Skin of body (tissue), 2 donors: ENCODE data around the gene GHR. TPM values are rescaled to one million over a fixed set of nuclear protein-coding genes. Genes with fewer than 3 reads are reported as not detected.

ENCODE experiments used
- DNase-seq: peaks from one replicate; lab custom pipeline; 2025; lab: John Stamatoyannopoulos, UW
- total RNA-seq: library from RNA; depleted of rRNA; stranded (reverse); fragments of >200 nt; gene quantifications from one replicate; pipeline ENCODE4 v1.2.3, GENCODE V29; 2014

Gene GHR
- total RNA-seq, 1 donor from 2014 or later: 25.4 TPM

DNA sequence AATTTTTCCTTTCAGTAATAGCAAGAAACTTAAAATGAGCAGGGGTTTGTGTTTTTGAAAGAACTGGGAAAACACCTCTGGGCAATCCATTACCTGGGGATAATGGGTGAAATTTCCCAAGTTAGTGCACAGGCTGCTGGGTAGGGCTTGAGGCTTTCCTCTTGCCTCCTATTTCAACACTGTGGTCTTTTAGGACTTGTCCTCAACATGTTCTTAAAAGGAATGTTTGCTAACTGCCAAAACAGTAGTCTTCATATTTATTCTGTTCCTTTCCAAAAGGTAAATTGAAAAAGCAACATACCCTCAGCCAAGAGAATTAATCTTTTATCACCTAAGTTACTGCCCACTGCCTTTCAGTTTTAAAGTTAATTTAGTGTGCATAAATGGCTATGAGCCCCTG, 175.1 kb downstream of the GHR start:
- DNase-seq: no peak

DNA sequence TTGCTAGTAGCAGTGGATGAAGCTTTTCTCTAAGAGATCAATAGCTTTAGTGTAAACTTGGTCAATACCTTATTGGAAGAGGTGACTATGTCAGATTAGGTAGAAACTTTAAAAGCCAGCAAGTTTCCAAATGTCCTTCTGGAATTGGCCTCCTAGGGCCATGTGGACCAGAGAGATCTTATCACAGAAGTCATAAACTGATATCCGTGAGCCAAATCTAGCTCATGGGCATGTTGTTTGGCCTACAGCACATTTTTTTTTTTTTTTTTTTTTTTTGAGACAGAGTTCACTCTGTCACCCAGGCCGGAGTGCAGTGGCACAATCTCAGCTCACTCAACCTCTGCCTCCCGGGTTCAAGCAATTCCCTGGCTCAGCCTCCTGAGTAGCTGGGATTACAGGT, 175.9 kb downstream of the GHR start:
- no peak for DNase-seq

DNA sequence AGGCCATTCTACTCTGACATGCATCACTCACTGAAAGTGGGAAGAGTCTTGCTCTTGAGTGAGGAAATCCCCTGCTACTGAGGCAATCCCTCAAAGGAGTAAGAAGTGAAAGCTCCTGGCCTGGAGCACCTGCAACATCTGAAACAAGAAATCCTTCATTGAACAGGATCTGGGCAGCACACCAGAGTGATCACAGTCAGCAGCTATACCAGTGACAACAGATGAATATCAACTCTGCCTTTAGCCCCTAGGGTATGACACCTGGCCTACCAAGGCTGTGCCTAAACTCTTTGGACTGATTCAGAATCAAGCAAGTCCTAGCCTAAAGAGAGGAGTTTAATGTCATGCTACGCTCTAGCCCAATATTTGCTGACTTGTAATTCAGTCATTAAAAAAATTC, 177.2 kb downstream of the GHR start:
- no peak for DNase-seq

DNA sequence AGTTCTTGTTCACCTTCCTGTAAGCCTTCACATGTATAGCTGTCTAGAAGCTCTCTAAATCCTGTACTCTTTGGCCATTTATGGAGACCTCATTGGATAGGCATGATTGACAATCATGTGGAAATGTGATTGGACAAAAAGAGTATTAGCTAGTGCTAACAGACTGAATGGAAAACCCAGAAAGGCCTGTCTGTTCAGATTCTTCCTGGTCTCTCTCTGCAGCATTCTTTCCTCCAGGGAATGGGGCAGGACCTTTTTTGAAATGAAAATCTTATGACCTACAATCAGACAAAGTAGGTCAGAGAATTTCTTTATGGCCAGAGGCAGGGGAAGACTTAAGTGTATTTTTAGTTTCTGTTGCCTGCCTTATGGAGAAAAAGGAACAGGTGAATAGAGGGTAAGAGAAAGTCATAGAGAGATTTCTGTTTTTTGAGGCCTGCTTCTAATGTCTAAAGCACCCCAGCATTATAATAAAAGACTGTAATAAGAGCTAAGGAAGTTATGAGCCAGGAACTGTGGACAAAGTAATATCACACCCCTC, 181.0 kb downstream of the GHR start:
- DNase-seq: no peak

DNA sequence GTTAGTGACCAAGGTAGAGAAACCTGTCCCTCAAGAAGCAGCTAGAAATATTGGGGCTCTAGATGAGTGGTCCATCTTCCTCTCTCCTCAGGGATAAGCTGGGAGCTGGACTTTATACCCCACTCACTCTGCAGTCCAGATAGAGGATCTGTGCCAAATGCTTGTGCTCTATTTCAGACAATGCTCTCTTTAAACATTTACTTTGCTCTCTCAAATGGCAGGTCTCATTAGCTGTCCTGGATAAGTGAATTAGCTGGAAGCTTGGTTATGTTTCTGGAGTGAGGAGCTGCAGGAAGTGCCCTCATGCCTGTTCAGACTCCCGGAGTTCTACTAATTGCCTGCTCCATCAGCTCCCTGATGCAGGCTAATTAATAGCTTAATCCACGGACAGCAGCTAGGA, 182.3 kb downstream of the GHR start:
- no peak for DNase-seq

DNA sequence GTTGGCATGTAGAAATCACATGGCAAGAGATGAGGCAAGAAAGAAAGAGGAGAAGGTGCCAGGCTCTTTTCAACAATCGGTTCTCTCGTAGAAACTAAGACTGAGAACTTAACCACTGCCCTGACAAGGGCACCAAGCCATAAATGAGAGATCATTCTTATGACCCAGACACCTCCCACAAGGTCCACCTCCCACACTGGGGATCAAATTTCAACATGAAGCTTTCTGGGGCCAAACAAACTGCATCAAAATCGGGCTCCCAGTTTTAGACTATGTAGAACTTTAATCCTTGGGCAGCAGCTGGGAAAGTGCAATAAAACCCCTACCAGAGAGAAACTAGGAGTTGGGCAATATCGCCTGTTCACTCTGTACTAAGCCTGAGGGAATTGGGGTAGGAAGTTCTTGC, 183.2 kb downstream of the GHR start:
- DNase-seq: no peak

DNA sequence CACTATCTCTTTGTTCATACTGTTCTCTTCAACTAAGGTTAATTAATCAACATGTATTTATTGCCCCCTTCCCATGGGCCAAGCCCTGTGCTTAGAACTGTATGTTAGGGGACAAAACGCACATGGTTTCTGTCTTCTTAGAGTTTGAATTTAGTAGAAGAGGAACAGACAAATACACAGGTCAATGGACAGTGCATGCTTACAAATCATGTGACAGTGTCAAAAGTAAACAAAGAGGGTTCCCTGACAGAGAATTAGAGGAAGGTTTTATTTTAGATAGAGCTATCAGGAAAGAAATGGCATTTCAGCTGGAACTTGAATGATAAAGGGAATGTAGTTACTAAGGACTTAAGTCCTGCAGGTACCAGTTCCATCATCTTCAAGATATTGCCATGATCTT, 188.2 kb downstream of the GHR start:
- no peak for DNase-seq

DNA sequence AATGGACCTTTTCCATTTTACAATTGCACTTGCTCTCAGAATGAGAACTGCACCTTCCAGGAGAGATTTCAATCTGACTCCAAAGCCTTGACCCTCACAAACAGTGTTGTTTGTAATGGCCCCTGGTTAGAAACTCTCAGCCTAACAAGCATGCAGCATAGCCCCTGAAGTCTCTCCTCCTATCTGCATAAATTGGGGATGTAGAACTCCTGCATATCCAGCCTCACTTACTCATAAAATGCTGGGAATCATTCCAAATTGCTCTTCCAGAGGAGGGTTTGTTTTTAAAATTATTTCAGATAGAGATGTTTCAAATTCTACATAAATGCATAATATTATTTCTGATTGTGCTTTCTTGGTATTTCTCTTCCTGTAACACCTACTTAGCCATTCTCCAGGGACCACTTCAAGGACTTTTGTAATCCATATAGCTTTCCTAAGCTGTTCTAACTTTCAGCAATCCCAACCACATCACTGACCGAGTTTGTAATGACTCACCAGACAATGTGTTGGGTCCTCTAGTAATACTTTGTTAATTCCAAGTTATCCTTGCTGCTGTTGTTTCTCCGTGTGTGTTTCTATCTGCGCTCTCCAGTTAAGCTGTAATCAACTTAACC, 189.6 kb downstream of the GHR start:
- DNase-seq: no peak

DNA sequence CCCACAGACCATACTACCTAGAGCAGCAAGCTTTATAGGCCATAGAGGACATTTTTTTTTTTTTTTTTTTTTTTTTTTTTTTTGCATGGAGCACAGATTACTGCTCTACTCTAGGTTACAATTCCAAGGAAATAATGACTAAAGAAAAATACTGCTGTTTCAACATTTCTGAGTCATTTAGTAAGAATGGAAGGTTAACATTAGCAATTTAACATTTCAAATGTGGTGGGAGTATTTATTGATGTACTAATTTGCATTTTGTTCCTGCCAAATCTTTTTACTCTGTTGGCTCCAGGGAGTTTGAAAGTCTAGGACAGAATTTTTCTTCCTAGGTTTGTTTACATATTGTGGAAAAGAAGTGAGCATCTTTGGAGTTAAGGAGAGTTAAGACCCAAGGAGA, 191.3 kb downstream of the GHR start:
- DNase-seq: no peak

DNA sequence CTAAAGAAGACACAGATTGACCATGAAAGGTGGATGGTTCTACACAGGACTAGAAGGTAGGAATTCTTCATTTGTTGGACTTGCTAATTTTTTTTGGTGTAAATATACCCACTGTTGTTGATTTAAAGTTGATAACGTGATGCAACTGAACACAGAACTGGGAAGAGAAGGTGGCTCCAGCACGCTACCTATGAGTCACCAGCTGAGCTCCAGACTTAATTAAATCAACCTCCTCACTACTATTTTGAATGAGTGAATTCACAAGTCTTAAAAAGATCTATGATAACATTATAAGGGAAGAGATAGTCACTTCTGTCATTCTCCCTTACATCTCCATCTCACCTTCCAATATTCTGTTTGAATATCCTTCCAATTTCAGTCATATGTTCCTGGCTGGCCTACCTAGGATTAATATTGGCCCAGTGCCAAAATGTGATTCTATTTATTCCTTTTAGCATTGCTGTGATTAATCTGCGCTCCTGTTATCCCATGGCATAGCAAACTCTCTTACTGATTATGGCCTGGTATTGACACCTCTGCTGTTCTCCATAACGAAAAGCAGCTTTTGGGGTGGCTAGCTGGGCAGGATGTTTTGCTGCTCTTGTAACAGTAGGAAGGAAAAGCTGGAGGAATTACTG, 197.5 kb downstream of the GHR start:
- no peak for DNase-seq

DNA sequence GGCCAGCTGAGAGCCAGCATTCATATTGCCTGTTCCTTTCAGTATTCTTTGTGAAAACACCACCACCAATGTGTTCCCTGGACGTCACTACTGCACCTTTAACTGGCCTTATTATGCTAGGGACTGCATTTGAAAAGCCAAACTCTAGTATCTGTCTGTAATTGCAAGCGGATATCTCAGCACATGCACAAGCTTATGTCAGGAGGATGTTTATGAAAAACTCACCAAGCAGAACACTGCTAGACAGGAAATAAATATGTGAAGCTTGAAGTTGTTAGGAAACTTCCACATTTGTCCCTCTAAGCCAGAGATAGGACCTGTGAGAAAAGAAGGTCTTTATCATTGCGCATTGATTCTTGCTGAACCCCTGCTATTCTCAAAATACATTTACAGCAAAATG, 198.0 kb downstream of the GHR start:
- DNase-seq: peak; percentile 2

DNA sequence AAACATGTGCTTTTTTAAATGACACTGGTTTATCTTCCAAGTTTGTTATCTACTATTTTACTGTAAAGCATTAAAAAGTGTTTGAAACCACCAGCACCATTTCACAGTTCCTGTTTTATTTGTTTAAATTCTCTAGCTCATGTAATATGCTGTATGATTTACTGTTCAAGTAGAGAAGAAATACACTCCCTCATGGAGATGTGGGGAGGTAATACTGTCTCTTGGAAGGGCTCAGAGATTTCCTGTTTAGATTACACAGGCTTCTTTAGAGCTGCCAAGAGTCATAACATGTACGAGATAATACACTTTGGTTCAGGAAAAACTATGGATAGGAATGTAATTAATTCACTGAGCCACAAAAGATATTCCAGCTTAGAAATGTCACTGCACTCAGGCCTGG, 198.4 kb downstream of the GHR start:
- no peak for DNase-seq

DNA sequence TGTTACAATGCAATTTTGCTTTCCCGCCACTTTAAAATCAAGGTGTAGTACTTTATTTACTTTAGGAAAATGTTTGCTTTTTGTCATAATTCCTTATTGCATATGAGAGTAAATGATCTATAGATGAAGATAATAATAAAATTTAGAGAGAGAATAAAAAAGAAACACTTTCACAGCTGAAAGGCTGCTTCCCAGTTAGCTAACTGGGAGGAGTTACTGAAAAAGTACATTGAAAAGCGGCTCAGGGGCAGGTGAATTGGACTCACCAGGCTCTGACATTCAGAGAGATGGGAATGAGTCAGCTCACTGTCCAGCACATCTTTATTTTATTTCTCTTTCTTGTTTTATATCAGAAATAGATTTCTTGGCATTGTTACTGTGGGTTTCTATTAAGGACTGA, 201.7 kb downstream of the GHR start:
- DNase-seq: no peak

DNA sequence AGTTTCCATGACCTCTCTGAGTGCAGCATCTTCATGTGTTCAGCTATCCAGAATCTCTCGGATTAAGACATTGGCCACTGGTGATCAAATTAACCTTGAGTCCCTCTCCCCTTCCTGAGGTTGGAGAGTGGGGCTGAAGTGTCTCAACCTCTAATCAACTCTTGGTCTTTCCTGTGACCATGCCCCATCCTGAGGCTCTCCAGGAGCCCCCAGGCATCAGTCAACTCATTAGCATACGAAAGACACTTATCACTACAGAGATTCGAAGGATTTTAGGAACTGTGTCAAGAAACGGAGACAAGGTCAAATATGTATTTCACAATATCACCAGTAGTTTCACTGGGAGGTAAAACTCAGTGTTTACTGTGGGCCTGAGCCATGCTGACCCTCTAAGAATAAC, 203.2 kb downstream of the GHR start:
- no peak for DNase-seq

DNA sequence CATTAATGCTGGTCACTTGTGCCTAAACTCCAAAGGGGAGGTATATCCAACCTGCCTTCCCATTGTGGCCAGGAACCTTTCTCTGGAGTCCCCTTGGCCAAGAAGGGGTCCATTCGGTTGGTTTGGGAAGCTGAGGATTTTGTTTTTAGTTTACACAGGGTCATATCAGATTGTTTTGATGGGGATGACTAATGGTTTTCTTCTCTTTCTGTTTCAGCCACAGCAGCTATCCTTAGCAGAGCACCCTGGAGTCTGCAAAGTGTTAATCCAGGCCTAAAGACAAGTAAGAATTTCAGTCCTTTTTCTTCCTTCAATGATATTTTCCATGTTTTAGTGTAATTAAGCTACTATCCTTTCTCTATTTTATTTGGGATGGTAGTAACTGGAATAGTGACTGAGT, 205.6 kb downstream of the GHR start:
- DNase-seq: no peak

DNA sequence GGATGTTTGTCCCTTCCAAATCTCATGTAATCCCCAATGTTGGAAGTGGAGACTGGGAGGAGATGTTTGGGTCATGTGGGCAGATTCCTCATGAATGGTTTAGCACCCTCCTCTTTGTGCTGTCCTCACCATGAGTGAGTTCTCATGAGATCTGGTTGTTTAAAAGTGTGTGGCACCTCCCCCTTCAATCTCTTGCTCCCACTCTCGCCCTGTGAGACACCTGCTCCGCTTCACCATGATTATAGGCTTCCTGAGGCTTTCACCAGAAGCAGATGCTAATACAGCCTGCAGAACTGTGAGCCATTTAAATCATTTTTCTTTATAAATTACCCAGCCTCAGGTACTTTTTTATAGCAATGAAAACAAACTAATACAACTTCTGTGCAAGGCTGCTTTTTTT, 206.0 kb downstream of the GHR start:
- DNase-seq: no peak

DNA sequence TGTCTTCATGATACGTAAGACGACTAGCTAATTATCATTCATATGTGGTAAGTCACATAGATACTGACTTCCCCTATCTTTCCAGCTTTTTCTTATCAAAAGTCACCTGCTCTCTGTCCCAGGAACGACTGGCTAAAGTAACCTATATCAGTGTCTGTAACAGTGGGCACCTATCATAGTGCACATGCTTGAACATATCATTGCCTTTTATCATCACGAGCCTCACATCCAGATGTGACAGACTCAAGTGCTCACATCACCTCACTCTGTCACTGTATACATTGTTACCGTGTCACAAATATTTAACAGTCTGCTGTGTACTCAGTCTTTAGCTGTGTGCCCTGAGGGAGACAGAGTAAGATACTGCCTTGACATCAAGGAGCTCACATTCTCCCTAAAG, 208.0 kb downstream of the GHR start:
- DNase-seq: no peak

DNA sequence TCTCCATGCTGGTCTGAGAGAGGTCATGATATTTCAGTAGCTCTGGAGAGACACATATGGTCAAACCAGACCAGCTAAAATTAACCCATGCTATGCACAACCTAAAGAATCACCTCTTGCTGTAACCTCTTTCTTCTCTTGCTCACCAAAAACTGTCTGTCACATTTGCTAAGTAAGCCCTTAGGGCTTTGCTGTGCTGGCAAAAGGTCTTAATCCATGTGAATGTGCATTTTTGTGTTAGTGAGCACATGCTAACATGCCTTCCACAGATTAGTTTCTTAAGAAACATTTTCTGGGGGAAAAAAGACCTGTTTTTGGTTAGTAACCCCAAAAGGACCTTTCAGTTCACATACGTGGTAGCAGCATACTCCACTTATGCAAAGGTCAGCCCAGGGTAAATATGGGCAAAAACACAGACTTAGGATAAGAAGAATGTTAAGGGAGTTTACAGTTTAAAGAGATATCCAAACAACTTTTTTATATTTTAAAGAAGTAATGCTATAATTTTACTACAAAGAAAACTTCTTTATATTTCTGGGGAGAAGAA, 209.2 kb downstream of the GHR start:
- no peak for DNase-seq

DNA sequence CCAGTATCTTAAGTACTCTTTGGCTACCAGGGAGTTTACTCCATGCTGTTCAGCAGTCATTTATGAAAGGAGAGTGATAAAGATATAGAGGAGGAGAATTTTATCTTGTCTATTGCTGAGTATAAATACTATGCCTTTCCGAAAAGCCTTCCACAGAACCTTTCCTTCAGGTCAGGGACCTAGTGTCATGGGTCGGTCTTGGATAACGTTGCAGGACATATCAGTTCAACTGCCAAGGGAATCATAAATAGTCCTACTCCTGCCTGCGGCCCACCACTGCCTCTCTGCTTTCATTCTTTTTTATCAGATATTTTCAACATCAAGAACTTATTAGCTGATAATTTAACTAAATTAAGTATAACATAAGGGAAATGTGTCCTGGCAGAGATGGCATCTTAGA, 211.3 kb downstream of the GHR start:
- no peak for DNase-seq

DNA sequence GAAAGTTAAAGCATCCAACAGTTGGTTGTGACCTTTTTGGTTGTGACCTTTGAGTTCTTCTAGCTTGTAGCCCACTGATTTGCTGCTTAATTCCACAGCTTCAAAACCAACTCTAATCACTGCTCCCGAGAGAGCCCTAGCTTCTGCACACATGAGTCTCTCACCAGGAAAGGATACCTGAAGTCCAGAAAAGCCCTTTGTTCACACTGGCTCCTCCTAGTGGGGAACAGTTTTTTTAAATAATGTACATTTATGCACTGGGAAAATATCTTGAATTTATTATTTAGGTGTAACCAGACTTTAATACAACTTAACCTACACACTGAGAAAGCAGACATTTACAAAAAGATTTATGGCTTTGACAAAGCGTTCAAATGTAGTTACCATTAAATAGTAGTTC, 213.2 kb downstream of the GHR start:
- no peak for DNase-seq

DNA sequence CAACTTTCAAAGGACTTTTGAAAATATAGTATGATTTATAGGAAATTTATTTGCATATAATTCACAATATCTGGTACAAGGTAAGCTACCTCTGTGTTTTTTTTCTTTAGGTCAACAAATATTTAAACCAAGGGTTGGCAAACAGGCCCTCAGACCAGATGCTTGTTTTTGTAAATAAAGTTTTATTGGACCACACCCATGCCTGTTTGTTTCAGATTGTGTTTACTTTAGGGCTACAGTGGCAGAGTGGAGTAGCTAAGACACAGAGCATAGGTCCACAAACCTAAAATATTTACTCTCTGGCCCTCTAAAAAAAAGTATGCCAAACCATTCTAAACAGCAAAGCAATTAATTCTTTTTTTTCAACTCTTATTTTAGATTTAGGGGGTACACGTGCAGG, 213.7 kb downstream of the GHR start:
- no peak for DNase-seq

DNA sequence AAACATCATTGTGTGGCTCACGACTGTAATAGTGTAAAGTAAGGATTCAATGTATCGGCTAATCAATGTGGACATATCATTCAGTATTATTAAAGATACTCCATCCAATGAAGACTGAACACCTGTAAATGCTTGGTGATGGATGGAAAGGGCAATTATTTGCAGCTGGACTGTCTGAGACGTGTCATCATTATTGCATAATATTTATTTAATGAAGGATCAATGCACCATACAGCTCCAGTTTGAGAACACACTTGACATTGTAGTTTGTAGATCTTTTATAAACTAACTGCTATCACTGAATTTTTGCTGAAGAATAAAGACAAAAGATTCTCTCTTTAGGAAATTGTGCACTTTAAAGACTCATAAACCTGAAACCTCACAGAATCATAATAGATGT, 215.7 kb downstream of the GHR start:
- DNase-seq: no peak

DNA sequence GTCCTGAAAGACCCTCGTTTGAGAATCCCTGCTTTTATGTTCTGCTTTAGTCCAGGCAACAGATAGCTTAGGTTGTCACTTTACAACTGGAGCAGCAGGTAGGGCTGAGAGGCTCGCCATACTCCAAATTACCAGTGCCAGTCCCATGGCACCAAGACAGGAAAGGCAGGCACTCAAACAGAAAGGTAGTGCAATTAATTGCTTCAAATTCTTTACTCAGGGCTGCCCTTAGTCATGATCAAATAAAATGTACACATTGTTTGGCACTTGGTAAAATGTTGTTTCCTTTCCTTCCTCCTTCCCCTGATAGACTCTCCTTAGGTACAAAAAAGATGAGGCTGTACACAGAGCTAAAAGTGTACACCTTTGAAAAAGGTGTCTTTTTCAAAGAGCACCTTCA, 217.6 kb downstream of the GHR start:
- no peak for DNase-seq
